SK-N-SH (cell line): ENCODE measurements around the gene ZC3H12C. TPM values are rescaled to one million over a fixed set of nuclear protein-coding genes. Genes with fewer than 3 reads are reported as not detected.
A peak's percentile ranks its signal among the peaks of the same experiment; 100 is the strongest.

Experiments used
- CTCF ChIA-PET: fragments of 300-600, 350-600 bp; formaldehyde crosslinking; extraction: SDS; loops from one replicate; lab custom pipeline; 2021; lab: Yijun Ruan, JAX
- POLR2A ChIA-PET: fragments of 350-600 bp; sonication (Branson Sonifier 250); formaldehyde crosslinking; extraction: SDS; loops from one replicate; lab custom pipeline; 2020; ENCODE audit warnings: antibody characterized with exemption, inconsistent platforms; lab: Yijun Ruan, JAX
- DNase-seq: peaks from one replicate; pipeline ENCODE4 v3.0.0; 2012
- H2AFZ ChIP-seq: fragments of 200-600 bp; sonication (generic); 2 replicates; pipeline ENCODE4 v1.8.1; 2016; ENCODE audit warnings: antibody characterized with exemption, mild to moderate bottlenecking, low read depth
- H3F3A ChIP-seq: fragments of 200-600 bp; sonication (generic); replicated peaks from 2 replicates; pipeline ENCODE3; 2016; ENCODE audit warnings: antibody characterized with exemption, mild to moderate bottlenecking; ENCODE audit not compliant: insufficient read depth
- H3K27ac ChIP-seq, 2 experiments: fragments of 200-500 bp in 1 of 2; fragments of 200-600 bp in 1 of 2; sonication (Bioruptor generic) in 1 of 2; sonication (generic), shearing (Covaris generic) in 1 of 2; 2 replicates each; pipeline versions ENCODE4 v1.5.1 to v1.6.1; 2014 to 2016; ENCODE audit warnings: low read depth in 2 of 2, inconsistent platforms in 1 of 2, low read length in 1 of 2, mild to moderate bottlenecking in 1 of 2, mixed read lengths in 1 of 2
- H3K27me3 ChIP-seq: fragments of 200-600 bp; sonication (generic), shearing (Covaris generic); 2 replicates; pipeline ENCODE4 v1.6.1; 2016; ENCODE audit warnings: mixed run types; ENCODE audit not compliant: insufficient read depth
- H3K36me3 ChIP-seq, 2 experiments: fragments of 200-500 bp in 1 of 2; fragments of 200-600 bp in 1 of 2; sonication (Bioruptor generic) in 1 of 2; sonication (generic) in 1 of 2; replicated peaks in 1 of 2; 2 replicates each; pipeline versions ENCODE3 to v1.5.1; 2014 to 2016; ENCODE audit warnings: low read length in 1 of 2, mild to moderate bottlenecking in 1 of 2; ENCODE audit not compliant: insufficient read depth in 2 of 2, control insufficient read depth in 1 of 2
- H3K4me1 ChIP-seq, 2 experiments: fragments of 200-500 bp in 1 of 2; fragments of 200-600 bp in 1 of 2; sonication (Bioruptor generic) in 1 of 2; sonication (generic), shearing (Covaris generic) in 1 of 2; 2 replicates each; pipeline versions ENCODE4 v1.5.1 to v1.6.1; 2014 to 2016; ENCODE audit warnings: low read depth in 1 of 2, low read length in 1 of 2, mixed run types in 1 of 2; ENCODE audit not compliant: insufficient read depth in 2 of 2, control insufficient read depth in 1 of 2
- H3K4me2 ChIP-seq: fragments of 200-600 bp; sonication (generic), shearing (Covaris generic); 2 replicates; pipeline ENCODE4 v1.6.1; 2017; ENCODE audit warnings: mixed run types
- H3K4me3 ChIP-seq, 2 experiments: fragments of 200-500 bp in 1 of 2; fragments of 200-600 bp in 1 of 2; sonication (Bioruptor generic) in 1 of 2; sonication (generic), shearing (Covaris generic) in 1 of 2; 2 replicates each; pipeline versions ENCODE4 v1.5.1 to v1.8.1; 2014 to 2016; ENCODE audit warnings: low read depth in 2 of 2, inconsistent platforms in 1 of 2, low read length in 1 of 2, mild to moderate bottlenecking in 1 of 2, mixed read lengths in 1 of 2, moderate library complexity in 1 of 2
- H3K79me2 ChIP-seq: fragments of 200-600 bp; sonication (generic); 2 replicates; pipeline ENCODE4 v1.8.1; 2017; ENCODE audit warnings: mild to moderate bottlenecking; ENCODE audit not compliant: insufficient read depth
- H3K9ac ChIP-seq: fragments of 200-600 bp; sonication (generic); 2 replicates; pipeline ENCODE4 v1.6.1; 2017; ENCODE audit warnings: mixed run types
- H3K9me2 ChIP-seq: fragments of 200-600 bp; sonication (generic); 2 replicates; pipeline ENCODE4 v1.6.1; 2017; ENCODE audit warnings: mixed run types
- H3K9me3 ChIP-seq: fragments of 200-600 bp; sonication (generic); 2 replicates; pipeline ENCODE4 v1.6.1; 2017; ENCODE audit warnings: mixed run types, mild to moderate bottlenecking, moderate library complexity
- H4K20me1 ChIP-seq: fragments of 200-600 bp; sonication (generic); 2 replicates; pipeline ENCODE4 v1.6.1; 2017; ENCODE audit warnings: mild to moderate bottlenecking, mixed run types; ENCODE audit not compliant: insufficient read depth
- EP300 ChIP-seq, 2 experiments: IDR thresholded peaks; 2 replicates each; pipeline versions ENCODE4 v1.4.0 to v1.6.1; 2012; ENCODE audit warnings: borderline replicate concordance in 1 of 2, low read depth in 1 of 2, low read length in 1 of 2
- FOXJ3 ChIP-seq: sonication (generic); formaldehyde crosslinking; IDR thresholded peaks from 2 replicates; pipeline ENCODE4 v1.5.1; 2020; ENCODE audit warnings: mild to moderate bottlenecking, missing genetic modification reagents
- MXI1 ChIP-seq: IDR thresholded peaks from 2 replicates; pipeline ENCODE4 v1.6.1; 2012; ENCODE audit warnings: mild to moderate bottlenecking, low read depth, low read length, improper control_type of control experiment
- NFIC ChIP-seq: IDR thresholded peaks from 2 replicates; pipeline ENCODE4 v1.4.0; 2012; ENCODE audit warnings: borderline replicate concordance
- NRF1 ChIP-seq: IDR thresholded peaks from 2 replicates; pipeline ENCODE4 v1.6.1; 2012; ENCODE audit warnings: low read depth, mild to moderate bottlenecking, low read length
- POLR2AphosphoS5 ChIP-seq: IDR thresholded peaks from 2 replicates; pipeline ENCODE4 v1.6.1; 2012; ENCODE audit warnings: low read depth, low read length
- RXRA ChIP-seq: IDR thresholded peaks from 2 replicates; pipeline ENCODE4 v1.4.0; 2012; ENCODE audit warnings: low read depth, mild to moderate bottlenecking, borderline replicate concordance
- SIN3A ChIP-seq: IDR thresholded peaks from 2 replicates; pipeline ENCODE4 v1.6.1; 2012; ENCODE audit warnings: low read depth, mild to moderate bottlenecking, low read length, moderate library complexity, borderline replicate concordance
- SMC3 ChIP-seq: IDR thresholded peaks from 2 replicates; pipeline ENCODE4 v1.6.1; 2012; ENCODE audit warnings: low read depth, low read length, improper control_type of control experiment
- TAF1 ChIP-seq: IDR thresholded peaks from 2 replicates; pipeline ENCODE4 v1.6.1; 2012; ENCODE audit warnings: low read depth, mild to moderate bottlenecking, low read length, moderate library complexity, borderline replicate concordance
- YY1 ChIP-seq: IDR thresholded peaks from 2 replicates; pipeline ENCODE4 v1.4.0; 2012; ENCODE audit warnings: low read depth, mild to moderate bottlenecking
- WGBS: methylation state at CpG from one replicate; pipeline ENCODE4 v1.1.6; 2017; ENCODE audit warnings: low lambda C conversion rate; 5-methylcytosine and 5-hydroxymethylcytosine counted together
- polyA plus RNA-seq, 3 experiments: library from polyadenylated mRNA; depleted of rRNA; stranded (reverse); fragments of >200 nt; gene quantifications; 2 replicates each; pipeline ENCODE4 v1.2.3, GENCODE V29; 2012
- TF ChIP-seq, protein P1 (sequence below): IDR thresholded peaks from 2 replicates; pipeline ENCODE4 v1.4.0; 2012; ENCODE audit warnings: low read depth
- TF ChIP-seq, protein P2 (sequence below): IDR thresholded peaks from 2 replicates; pipeline ENCODE4 v1.4.0; 2012; ENCODE audit warnings: low read depth, borderline replicate concordance
- TF ChIP-seq, protein P3 (sequence below): fragments of 150-350 bp; IDR thresholded peaks from 2 replicates; pipeline ENCODE4 v1.6.1; 2016; ENCODE audit warnings: mild to moderate bottlenecking, low read depth, low read length
- TF ChIP-seq, protein P4 (sequence below): fragments of 150-350 bp; IDR thresholded peaks from 2 replicates; pipeline ENCODE4 v1.6.1; 2017; ENCODE audit warnings: antibody characterized with exemption, low read length, low read depth, borderline replicate concordance
- TF ChIP-seq, protein P5 (sequence below): fragments of 200-600 bp; sonication (generic); IDR thresholded peaks from 2 replicates; pipeline ENCODE4 v1.6.1; 2017; ENCODE audit warnings: antibody characterized with exemption, mild to moderate bottlenecking, moderate library complexity
- TF ChIP-seq, protein P6 (sequence below): IDR thresholded peaks from 2 replicates; pipeline ENCODE4 v1.4.0; 2012; ENCODE audit warnings: low read depth, borderline replicate concordance

ZC3H12C gene
- polyA plus RNA-seq, 1 of the 3 experiments (the other 2 are of a cell fraction): 2.8 TPM

DNA sequence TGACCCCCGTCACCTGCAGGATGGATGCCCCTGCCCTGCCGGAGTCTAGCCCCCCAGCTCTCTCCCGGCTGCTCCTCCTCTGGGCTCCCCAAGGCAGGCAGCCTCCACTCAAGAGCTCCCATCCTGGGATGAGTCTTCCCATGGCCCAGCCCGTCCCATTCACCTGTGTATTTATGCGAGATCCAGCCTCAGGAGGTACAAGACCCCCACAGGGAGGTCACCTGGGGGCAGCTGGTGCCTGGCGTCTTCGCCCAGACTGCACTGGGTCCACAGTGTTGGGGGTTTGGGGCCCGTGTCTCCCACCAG lies 43.0 kb upstream of the ZC3H12C start:
- no peaks in the 10 kb centered on the region for H3K79me2 ChIP-seq
- ChIA-PET POLR2A (no interaction called here), CTCF (no interaction called here)
- H2AFZ ChIP-seq: no peak overlapping the region
- no peak overlapping the region for H3K9ac ChIP-seq
- no peak overlapping the region for H3K27ac ChIP-seq
- H3K9me3 ChIP-seq: no peaks in the 10 kb centered on the region
- H3K4me3 ChIP-seq: no peak overlapping the region
- no peaks in the 10 kb centered on the region for H3K4me1 ChIP-seq
- no peaks in the 10 kb centered on the region for H3F3A ChIP-seq
- H3K9me2 ChIP-seq: no peaks in the 10 kb centered on the region
- 33% methylated on average over 2 of the region's 8 CpGs for WGBS
- no peaks in the 10 kb centered on the region for H4K20me1 ChIP-seq
- no peak for TF ChIP-seq YY1
- no peak for TF ChIP-seq FOXJ3
- TF ChIP-seq SIN3A: no peak
- no peak for TF ChIP-seq MXI1
- TF ChIP-seq, protein P1, sequence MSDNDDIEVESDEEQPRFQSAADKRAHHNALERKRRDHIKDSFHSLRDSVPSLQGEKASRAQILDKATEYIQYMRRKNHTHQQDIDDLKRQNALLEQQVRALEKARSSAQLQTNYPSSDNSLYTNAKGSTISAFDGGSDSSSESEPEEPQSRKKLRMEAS: no peak
- TF ChIP-seq EP300 (IDR thresholded peaks at IDR 0.05; ENCODE audit: borderline replicate concordance in 1 of 2, low read depth in 1 of 2, low read length in 1 of 2): no peak
- no peak for TF ChIP-seq NRF1
- TF ChIP-seq, protein P2, sequence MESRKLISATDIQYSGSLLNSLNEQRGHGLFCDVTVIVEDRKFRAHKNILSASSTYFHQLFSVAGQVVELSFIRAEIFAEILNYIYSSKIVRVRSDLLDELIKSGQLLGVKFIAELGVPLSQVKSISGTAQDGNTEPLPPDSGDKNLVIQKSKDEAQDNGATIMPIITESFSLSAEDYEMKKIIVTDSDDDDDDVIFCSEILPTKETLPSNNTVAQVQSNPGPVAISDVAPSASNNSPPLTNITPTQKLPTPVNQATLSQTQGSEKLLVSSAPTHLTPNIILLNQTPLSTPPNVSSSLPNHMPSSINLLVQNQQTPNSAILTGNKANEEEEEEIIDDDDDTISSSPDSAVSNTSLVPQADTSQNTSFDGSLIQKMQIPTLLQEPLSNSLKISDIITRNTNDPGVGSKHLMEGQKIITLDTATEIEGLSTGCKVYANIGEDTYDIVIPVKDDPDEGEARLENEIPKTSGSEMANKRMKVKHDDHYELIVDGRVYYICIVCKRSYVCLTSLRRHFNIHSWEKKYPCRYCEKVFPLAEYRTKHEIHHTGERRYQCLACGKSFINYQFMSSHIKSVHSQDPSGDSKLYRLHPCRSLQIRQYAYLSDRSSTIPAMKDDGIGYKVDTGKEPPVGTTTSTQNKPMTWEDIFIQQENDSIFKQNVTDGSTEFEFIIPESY: no peak
- TF ChIP-seq, protein P3, sequence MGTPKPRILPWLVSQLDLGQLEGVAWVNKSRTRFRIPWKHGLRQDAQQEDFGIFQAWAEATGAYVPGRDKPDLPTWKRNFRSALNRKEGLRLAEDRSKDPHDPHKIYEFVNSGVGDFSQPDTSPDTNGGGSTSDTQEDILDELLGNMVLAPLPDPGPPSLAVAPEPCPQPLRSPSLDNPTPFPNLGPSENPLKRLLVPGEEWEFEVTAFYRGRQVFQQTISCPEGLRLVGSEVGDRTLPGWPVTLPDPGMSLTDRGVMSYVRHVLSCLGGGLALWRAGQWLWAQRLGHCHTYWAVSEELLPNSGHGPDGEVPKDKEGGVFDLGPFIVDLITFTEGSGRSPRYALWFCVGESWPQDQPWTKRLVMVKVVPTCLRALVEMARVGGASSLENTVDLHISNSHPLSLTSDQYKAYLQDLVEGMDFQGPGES: no peak
- no peak overlapping the region for H3K4me2 ChIP-seq
- no peaks in the 10 kb centered on the region for H3K27me3 ChIP-seq
- DNase-seq: peak; percentile 8
- no peaks in the 10 kb centered on the region for H3K36me3 ChIP-seq

DNA sequence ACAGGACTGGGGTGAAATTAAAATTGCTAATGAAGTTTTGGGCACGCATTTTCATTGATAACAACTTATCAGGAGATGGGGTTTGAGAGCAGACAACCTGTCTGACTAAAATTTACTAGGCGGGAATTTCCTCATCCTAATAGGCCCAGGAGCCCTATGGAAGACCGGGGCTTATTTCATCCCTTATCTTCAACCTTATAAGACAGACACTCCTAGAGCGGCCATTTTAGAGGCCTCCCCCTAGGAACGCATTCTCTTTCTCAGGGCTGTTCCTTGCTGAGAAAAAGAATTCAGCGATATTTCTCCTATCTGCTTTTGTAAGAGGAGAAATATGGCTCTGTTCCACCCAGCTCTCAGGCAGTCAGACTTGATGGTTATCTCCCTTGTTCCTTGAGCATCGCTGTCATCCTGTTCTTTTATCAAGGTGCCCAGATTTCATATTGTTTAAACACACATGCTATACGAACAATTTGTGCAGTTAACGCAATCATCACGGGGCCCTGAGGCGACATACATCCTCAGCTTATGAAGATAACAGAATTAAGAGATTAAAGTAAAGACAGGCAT lies 39.3 kb upstream of the ZC3H12C start:
- H3K4me2 ChIP-seq: no peak overlapping the region
- H3K4me3 ChIP-seq: no peak overlapping the region
- H2AFZ ChIP-seq: no peak overlapping the region
- H3K27ac ChIP-seq: no peak overlapping the region
- no peaks in the 10 kb centered on the region for H3K27me3 ChIP-seq
- POLR2A ChIA-PET: no interaction called here
- no peaks in the 10 kb centered on the region for H3K4me1 ChIP-seq
- DNase-seq: no peak
- H4K20me1 ChIP-seq: no peaks in the 10 kb centered on the region
- no peak overlapping the region for H3K9ac ChIP-seq
- no peaks in the 10 kb centered on the region for H3K9me2 ChIP-seq
- no peaks in the 10 kb centered on the region for H3K36me3 ChIP-seq
- H3K79me2 ChIP-seq: no peaks in the 10 kb centered on the region
- no peaks in the 10 kb centered on the region for H3K9me3 ChIP-seq
- CTCF ChIA-PET: no interaction called here
- no peaks in the 10 kb centered on the region for H3F3A ChIP-seq
- WGBS: 69% methylated on average over 11 of the region's 11 CpGs
- TF ChIP-seq RXRA (no peak), NFIC (no peak), SMC3 (no peak), TAF1 (no peak), NRF1 (no peak), POLR2AphosphoS5 (no peak)
- TF ChIP-seq, protein P4, sequence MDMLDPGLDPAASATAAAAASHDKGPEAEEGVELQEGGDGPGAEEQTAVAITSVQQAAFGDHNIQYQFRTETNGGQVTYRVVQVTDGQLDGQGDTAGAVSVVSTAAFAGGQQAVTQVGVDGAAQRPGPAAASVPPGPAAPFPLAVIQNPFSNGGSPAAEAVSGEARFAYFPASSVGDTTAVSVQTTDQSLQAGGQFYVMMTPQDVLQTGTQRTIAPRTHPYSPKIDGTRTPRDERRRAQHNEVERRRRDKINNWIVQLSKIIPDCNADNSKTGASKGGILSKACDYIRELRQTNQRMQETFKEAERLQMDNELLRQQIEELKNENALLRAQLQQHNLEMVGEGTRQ: no peak
- TF ChIP-seq, protein P5, sequence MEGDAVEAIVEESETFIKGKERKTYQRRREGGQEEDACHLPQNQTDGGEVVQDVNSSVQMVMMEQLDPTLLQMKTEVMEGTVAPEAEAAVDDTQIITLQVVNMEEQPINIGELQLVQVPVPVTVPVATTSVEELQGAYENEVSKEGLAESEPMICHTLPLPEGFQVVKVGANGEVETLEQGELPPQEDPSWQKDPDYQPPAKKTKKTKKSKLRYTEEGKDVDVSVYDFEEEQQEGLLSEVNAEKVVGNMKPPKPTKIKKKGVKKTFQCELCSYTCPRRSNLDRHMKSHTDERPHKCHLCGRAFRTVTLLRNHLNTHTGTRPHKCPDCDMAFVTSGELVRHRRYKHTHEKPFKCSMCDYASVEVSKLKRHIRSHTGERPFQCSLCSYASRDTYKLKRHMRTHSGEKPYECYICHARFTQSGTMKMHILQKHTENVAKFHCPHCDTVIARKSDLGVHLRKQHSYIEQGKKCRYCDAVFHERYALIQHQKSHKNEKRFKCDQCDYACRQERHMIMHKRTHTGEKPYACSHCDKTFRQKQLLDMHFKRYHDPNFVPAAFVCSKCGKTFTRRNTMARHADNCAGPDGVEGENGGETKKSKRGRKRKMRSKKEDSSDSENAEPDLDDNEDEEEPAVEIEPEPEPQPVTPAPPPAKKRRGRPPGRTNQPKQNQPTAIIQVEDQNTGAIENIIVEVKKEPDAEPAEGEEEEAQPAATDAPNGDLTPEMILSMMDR: no peak
- TF ChIP-seq, protein P2: no peak
- TF ChIP-seq, protein P1: no peak
- TF ChIP-seq, protein P6, sequence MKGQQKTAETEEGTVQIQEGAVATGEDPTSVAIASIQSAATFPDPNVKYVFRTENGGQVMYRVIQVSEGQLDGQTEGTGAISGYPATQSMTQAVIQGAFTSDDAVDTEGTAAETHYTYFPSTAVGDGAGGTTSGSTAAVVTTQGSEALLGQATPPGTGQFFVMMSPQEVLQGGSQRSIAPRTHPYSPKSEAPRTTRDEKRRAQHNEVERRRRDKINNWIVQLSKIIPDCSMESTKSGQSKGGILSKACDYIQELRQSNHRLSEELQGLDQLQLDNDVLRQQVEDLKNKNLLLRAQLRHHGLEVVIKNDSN: no peak
